Gastroesophageal sphincter (tissue), 4 donors: Measurements from ENCODE around the gene F2RL3. TPM values are rescaled to one million over a fixed set of nuclear protein-coding genes. Genes with fewer than 3 reads are reported as not detected.
"Not testable (repeated sequence)": the region's sequence is repeated elsewhere in the genome, so short reads cannot be mapped to it uniquely, and the experiment has no call there.

Experiments used
- ATAC-seq: fragments of 150-250 bp; one replicate; pipeline ENCODE4 v1.9.1; 2016; ENCODE audit warnings: mild to moderate bottlenecking, moderate library complexity
- H3K27ac ChIP-seq, 4 donors: fragments of 200-600 bp; sonication (generic) in 3 of 4; 1 replicate in 3 of 4; 2 replicates in 1 of 4; pipeline ENCODE4 v1.5.1; 2016 to 2019
- H3K27me3 ChIP-seq: fragments of 200-600 bp; sonication (generic); one replicate; pipeline ENCODE4 v1.5.1; 2019
- H3K36me3 ChIP-seq, 2 donors: fragments of 200-600 bp; sonication (generic); one replicate each; pipeline ENCODE4 v1.5.1; 2019; ENCODE audit warnings: control low read depth in 1 of 2
- H3K4me1 ChIP-seq, 3 donors: fragments of 200-600 bp; sonication (generic); 1 replicate in 2 of 3; 2 replicates in 1 of 3; pipeline ENCODE4 v1.5.1; 2016 to 2019; ENCODE audit warnings: control low read depth in 2 of 3
- H3K4me3 ChIP-seq, 2 donors: fragments of 200-600 bp; sonication (generic); one replicate each; pipeline ENCODE4 v1.5.1; 2019; ENCODE audit warnings: mild to moderate bottlenecking in 1 of 2, moderate library complexity in 1 of 2
- H3K9me3 ChIP-seq, 3 donors: fragments of 200-600 bp; sonication (generic); one replicate each; pipeline ENCODE4 v1.5.1; 2017 to 2019; ENCODE audit warnings: control low read depth in 2 of 3
- CTCF ChIP-seq, 4 experiments: fragments of 200-600 bp in 2 of 4; fragments of 450-650 bp in 2 of 4; sonication (generic) in 1 of 4; IDR thresholded peaks; one replicate each; pipeline ENCODE4 v1.5.1; 2017 to 2019; ENCODE audit warnings: antibody characterized with exemption in 4 of 4, mild to moderate bottlenecking in 2 of 4, moderate library complexity in 2 of 4
- EP300 ChIP-seq: sonication (generic); formaldehyde crosslinking; IDR thresholded peaks from one replicate; pipeline ENCODE4 v1.6.1; 2017; ENCODE audit warnings: antibody characterized with exemption, mild to moderate bottlenecking
- POLR2A ChIP-seq, 2 donors: fragments of 450-650 bp; IDR thresholded peaks; one replicate each; pipeline ENCODE4 v1.6.1; 2017; ENCODE audit warnings: antibody characterized with exemption in 2 of 2, mild to moderate bottlenecking in 2 of 2, moderate library complexity in 1 of 2
- POLR2AphosphoS5 ChIP-seq: sonication (generic); formaldehyde crosslinking; IDR thresholded peaks from one replicate; pipeline ENCODE4 v1.6.1; 2017; ENCODE audit warnings: antibody characterized with exemption
- WGBS, 2 donors: methylation state at CpG; one replicate each; pipeline ENCODE4 v1.1.5; 2018; ENCODE audit warnings: low coverage in 1 of 2; 5-methylcytosine and 5-hydroxymethylcytosine counted together
- total RNA-seq, 4 donors: library from RNA; depleted of rRNA; stranded (reverse); fragments of >200 nt; gene quantifications; one replicate each; pipeline ENCODE4 v1.1.0, GENCODE V29; 2016

Gene F2RL3
- total RNA-seq, 4 donors from 2014 or later, result 2.3 to 5.1 (median 2.7) TPM

GRCh38 chr19:16928916-16929315 lies 40.1 kb downstream of the F2RL3 start:
- H3K4me1 ChIP-seq, result no peaks in the 10 kb centered on the region
- no peaks in the 10 kb centered on the region for H3K36me3 ChIP-seq
- no peak overlapping the region for H3K4me3 ChIP-seq
- WGBS, 2 donors, result 100% methylated on average over 2 of the region's 10 CpGs; no CpG with 5 or more reads in 1 of the 2 donors
- H3K27me3 ChIP-seq, result peaks cover 21% of the 10 kb centered on the region
- peaks cover 0 to 40% (median 0%) of the 10 kb centered on the region in 3 donors for H3K9me3 ChIP-seq
- TF ChIP-seq EP300, result no peak
- TF ChIP-seq CTCF (IDR thresholded peaks at IDR 0.05), result no peak
- ATAC-seq, result no peak
- H3K27ac ChIP-seq, result no peak overlapping the region

GRCh38 chr19:16930753-16931152 lies 42.0 kb downstream of the F2RL3 start:
- WGBS, 2 donors, result no CpG with 5 or more reads among the region's 5 CpGs
- TF ChIP-seq POLR2AphosphoS5, result no peak
- no peak for TF ChIP-seq CTCF (IDR thresholded peaks at IDR 0.05)
- TF ChIP-seq EP300, result no peak
- no peak for TF ChIP-seq POLR2A (IDR thresholded peaks at IDR 0.05)
- Histone ChIP-seq H3K36me3 (no peaks in the 10 kb centered on the region), H3K4me3 (no peak overlapping the region), H3K9me3 (peaks cover 0 to 38% (median 0%) of the 10 kb centered on the region in 3 donors), H3K27ac (no peak overlapping the region), H3K27me3 (peaks cover 21% of the 10 kb centered on the region), H3K4me1 (no peaks in the 10 kb centered on the region)
- no peak for ATAC-seq

- Histone ChIP-seq H3K4me3 (no peak overlapping the region), H3K9me3 (peaks cover 0 to 34% (median 0%) of the 10 kb centered on the region in 3 donors), H3K4me1 (no peaks in the 10 kb centered on the region), H3K27me3 (peaks cover 21% of the 10 kb centered on the region), H3K36me3 (no peaks in the 10 kb centered on the region), H3K27ac (no peak overlapping the region)
- no peak for ATAC-seq
- TF ChIP-seq CTCF (IDR thresholded peaks at IDR 0.05), result no peak
- TF ChIP-seq POLR2AphosphoS5, result no peak
- no peak for TF ChIP-seq POLR2A (IDR thresholded peaks at IDR 0.05)
- TF ChIP-seq EP300, result no peak
- WGBS, 2 donors, result 86% methylated on average over 1 of the region's 4 CpGs; no CpG with 5 or more reads in 1 of the 2 donors
These were observed 42.5 kb downstream of the F2RL3 start for GRCh38 chr19:16931306-16931705.

- ATAC-seq, result no peak
- H3K27ac ChIP-seq, result no peak overlapping the region
- peaks cover 0 to 24% (median 0%) of the 10 kb centered on the region in 3 donors for H3K9me3 ChIP-seq
- 89 to 90% methylated on average over 1 of the region's 1 CpG for WGBS, 2 donors
- TF ChIP-seq POLR2A (IDR thresholded peaks at IDR 0.05) (no peak), EP300 (no peak), POLR2AphosphoS5 (no peak), CTCF (IDR thresholded peaks at IDR 0.05) (no peak)
- H3K27me3 ChIP-seq, result peaks cover 17% of the 10 kb centered on the region
- H3K4me1 ChIP-seq, result no peaks in the 10 kb centered on the region
- no peaks in the 10 kb centered on the region for H3K36me3 ChIP-seq
- H3K4me3 ChIP-seq, result no peak overlapping the region
These were observed 45.7 kb downstream of the F2RL3 start for GRCh38 chr19:16934489-16934888.

GRCh38 chr19:16936901-16937300 lies 48.1 kb downstream of the F2RL3 start:
- Histone ChIP-seq H3K36me3 (no peaks in the 10 kb centered on the region), H3K4me3 (no peak overlapping the region), H3K27ac (no peak overlapping the region), H3K9me3 (peaks cover 0 to 19% (median 0%) of the 10 kb centered on the region in 3 donors), H3K4me1 (no peaks in the 10 kb centered on the region), H3K27me3 (peaks cover 4% of the 10 kb centered on the region)
- 83% methylated on average over 2 of the region's 2 CpGs; no CpG with 5 or more reads in 1 of the 2 donors for WGBS, 2 donors
- TF ChIP-seq POLR2A (IDR thresholded peaks at IDR 0.05) (no peak), POLR2AphosphoS5 (no peak), CTCF (IDR thresholded peaks at IDR 0.05) (no peak), EP300 (no peak)
- ATAC-seq, result no peak

- H3K27me3 ChIP-seq, ATAC-seq, H3K36me3 ChIP-seq, H3K4me1 ChIP-seq, H3K27ac ChIP-seq, H3K4me3 ChIP-seq: not testable (repeated sequence)
- H3K9me3 ChIP-seq, result peaks cover 0 to 19% (median 0%) of the 10 kb centered on the region in 3 donors
- 80 to 97% methylated on average over 3 to 5 of the region's 12 CpGs for WGBS, 2 donors
These were observed 49.0 kb downstream of the F2RL3 start for GRCh38 chr19:16937796-16938195.
